ENCODE measurements around the gene DPF1.

Gene DPF1

DNA sequence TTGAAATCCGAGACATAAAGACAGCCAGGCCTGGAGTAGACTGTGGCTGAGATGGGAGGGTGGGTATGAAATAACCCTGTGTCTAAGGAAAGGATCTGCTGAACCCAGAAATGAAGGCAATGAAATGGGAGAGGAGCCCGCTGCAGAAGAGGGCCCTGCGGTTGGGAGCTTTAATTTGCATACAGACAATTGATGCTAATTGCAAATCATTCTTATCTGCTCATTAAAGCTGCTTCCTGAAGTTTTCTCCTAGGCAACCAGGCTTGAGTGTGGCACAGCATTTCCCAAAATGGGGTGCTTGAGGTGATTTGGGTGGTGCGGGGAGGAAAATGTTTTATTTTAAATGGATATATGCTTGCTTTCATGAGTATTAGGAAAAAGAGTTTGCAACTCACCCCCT, 55.4 kb downstream of the DPF1 start:
- Histone ChIP-seq H3K27me3 (ENCODE audit: insufficient read depth, poor library complexity, severe bottlenecking) (no peaks in the 10 kb centered on the region), H3K4me3 (replicated peaks; ENCODE audit: insufficient read depth, low read length) (no peak overlapping the region), H3K27ac (replicated peaks) (no peak overlapping the region)
- TF ChIP-seq SPI1 (IDR thresholded peaks at IDR 0.05; ENCODE audit: borderline replicate concordance, low read depth) (no peak), GABPA (IDR thresholded peaks at IDR 0.05; ENCODE audit: low read depth) (no peak), POLR2AphosphoS5 (IDR thresholded peaks at IDR 0.05; ENCODE audit: low read depth) (no peak)
- TF ChIP-seq, protein P1, sequence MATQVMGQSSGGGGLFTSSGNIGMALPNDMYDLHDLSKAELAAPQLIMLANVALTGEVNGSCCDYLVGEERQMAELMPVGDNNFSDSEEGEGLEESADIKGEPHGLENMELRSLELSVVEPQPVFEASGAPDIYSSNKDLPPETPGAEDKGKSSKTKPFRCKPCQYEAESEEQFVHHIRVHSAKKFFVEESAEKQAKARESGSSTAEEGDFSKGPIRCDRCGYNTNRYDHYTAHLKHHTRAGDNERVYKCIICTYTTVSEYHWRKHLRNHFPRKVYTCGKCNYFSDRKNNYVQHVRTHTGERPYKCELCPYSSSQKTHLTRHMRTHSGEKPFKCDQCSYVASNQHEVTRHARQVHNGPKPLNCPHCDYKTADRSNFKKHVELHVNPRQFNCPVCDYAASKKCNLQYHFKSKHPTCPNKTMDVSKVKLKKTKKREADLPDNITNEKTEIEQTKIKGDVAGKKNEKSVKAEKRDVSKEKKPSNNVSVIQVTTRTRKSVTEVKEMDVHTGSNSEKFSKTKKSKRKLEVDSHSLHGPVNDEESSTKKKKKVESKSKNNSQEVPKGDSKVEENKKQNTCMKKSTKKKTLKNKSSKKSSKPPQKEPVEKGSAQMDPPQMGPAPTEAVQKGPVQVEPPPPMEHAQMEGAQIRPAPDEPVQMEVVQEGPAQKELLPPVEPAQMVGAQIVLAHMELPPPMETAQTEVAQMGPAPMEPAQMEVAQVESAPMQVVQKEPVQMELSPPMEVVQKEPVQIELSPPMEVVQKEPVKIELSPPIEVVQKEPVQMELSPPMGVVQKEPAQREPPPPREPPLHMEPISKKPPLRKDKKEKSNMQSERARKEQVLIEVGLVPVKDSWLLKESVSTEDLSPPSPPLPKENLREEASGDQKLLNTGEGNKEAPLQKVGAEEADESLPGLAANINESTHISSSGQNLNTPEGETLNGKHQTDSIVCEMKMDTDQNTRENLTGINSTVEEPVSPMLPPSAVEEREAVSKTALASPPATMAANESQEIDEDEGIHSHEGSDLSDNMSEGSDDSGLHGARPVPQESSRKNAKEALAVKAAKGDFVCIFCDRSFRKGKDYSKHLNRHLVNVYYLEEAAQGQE (IDR thresholded peaks at IDR 0.05; ENCODE audit: insufficient replicate concordance, low read depth) = no peak
- TF ChIP-seq, protein P2, sequence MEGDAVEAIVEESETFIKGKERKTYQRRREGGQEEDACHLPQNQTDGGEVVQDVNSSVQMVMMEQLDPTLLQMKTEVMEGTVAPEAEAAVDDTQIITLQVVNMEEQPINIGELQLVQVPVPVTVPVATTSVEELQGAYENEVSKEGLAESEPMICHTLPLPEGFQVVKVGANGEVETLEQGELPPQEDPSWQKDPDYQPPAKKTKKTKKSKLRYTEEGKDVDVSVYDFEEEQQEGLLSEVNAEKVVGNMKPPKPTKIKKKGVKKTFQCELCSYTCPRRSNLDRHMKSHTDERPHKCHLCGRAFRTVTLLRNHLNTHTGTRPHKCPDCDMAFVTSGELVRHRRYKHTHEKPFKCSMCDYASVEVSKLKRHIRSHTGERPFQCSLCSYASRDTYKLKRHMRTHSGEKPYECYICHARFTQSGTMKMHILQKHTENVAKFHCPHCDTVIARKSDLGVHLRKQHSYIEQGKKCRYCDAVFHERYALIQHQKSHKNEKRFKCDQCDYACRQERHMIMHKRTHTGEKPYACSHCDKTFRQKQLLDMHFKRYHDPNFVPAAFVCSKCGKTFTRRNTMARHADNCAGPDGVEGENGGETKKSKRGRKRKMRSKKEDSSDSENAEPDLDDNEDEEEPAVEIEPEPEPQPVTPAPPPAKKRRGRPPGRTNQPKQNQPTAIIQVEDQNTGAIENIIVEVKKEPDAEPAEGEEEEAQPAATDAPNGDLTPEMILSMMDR (IDR thresholded peaks at IDR 0.05; ENCODE audit: insufficient read depth, low read length) = no peak
- no peak for DNase-seq (ENCODE audit: low read depth in 1 of 2, low spot score in 1 of 2)

DNA sequence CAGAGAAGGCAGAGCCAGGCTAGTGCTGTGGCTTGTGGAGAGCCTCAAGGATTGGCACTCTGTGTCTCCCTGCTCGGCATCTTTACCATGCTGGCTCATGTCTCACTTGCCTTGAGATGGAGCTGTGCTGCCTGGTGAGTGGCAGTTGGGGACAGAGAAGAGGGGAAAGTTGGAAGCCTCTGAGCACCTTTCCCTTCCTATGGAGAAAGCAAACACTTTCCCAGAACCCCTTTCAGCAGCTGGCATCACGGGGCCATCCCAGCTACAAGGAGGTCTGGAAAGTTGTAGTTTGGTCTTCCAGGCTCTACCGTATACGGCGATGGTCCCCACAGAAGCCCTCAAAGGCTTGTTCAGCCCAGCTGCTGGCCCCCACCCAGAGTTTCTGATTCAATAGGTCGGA, 58.7 kb downstream of the DPF1 start:
- no peak for DNase-seq (ENCODE audit: low read depth in 1 of 2, low spot score in 1 of 2)
- H3K27ac ChIP-seq (replicated peaks) = no peak overlapping the region
- no peak for TF ChIP-seq POLR2AphosphoS5 (IDR thresholded peaks at IDR 0.05; ENCODE audit: low read depth)
- no peak for TF ChIP-seq SPI1 (IDR thresholded peaks at IDR 0.05; ENCODE audit: borderline replicate concordance, low read depth)
- H3K4me3 ChIP-seq (replicated peaks; ENCODE audit: insufficient read depth, low read length) = no peak overlapping the region
- no peaks in the 10 kb centered on the region for H3K27me3 ChIP-seq (ENCODE audit: insufficient read depth, poor library complexity, severe bottlenecking)

DNA sequence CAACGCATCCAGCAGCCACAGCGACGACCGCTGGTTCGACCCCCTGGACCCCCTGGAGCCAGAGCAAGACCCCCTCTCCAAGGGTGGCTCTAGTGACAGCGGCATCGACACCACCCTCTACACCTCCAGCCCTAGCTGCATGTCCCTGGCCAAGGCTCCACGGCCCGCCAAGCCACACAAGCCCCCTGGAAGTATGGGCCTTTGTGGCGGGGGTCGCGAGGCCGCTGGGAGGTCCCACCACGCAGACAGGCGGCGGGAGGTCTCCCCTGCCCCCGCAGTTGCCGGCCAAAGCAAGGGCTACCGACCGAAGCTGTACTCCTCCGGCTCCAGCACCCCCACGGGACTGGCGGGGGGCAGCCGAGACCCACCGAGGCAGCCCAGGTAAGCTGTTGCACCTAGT, 59.5 kb downstream of the DPF1 start:
- TF ChIP-seq, protein P1 (IDR thresholded peaks at IDR 0.05; ENCODE audit: insufficient replicate concordance, low read depth) = no peak
- TF ChIP-seq, protein P2 (IDR thresholded peaks at IDR 0.05; ENCODE audit: insufficient read depth, low read length) = no peak
- TF ChIP-seq SPI1 (IDR thresholded peaks at IDR 0.05; ENCODE audit: borderline replicate concordance, low read depth) (no peak), GABPA (IDR thresholded peaks at IDR 0.05; ENCODE audit: low read depth) (no peak), POLR2AphosphoS5 (IDR thresholded peaks at IDR 0.05; ENCODE audit: low read depth) (no peak)
- Histone ChIP-seq H3K27me3 (ENCODE audit: insufficient read depth, poor library complexity, severe bottlenecking) (no peaks in the 10 kb centered on the region), H3K27ac (replicated peaks) (no peak overlapping the region), H3K4me3 (replicated peaks; ENCODE audit: insufficient read depth, low read length) (no peak overlapping the region)
- no peak for DNase-seq (ENCODE audit: low read depth in 1 of 2, low spot score in 1 of 2)

DNA sequence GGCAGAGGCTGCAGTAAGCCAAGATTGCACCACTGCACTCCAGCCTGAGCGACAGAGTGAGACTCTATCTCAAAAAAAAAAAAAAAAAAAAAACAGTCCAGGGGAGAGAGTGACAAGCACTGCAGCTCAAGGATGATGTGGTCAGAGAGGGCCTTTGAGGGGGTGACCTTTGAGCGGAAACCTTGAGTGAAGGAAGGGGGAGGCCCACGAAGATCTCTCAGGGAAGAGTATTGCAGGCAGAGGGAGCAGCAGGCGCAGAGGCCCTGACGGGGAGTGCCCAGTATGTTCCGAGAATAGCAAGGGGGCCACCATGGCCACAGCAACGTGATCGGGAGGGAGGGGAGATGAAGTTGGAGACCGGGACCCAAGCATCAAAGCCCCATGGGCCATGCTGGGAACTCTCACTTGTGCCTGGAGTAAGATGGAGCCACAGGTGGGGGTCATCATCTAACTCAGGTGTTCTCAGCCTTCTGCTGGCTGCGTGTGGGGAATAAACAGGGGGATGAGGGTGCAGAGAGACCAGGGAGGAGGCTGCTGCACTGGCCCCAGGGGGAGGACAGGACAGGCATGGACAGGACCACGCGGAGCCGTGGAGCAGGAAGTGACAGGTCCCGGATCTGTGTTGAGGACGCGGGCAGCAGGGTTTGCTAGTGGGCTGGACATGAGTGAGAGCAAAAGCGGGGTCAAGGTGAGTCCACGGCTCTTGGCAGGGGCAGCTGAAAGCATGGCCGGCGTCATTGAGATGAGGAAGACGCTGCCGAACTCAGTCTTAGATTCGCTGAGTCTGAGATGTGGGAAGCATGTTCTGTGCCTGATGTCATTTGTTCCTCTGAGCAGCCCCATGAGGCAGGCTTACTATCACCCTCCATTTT, 60.4 kb downstream of the DPF1 start:
- H3K4me3 ChIP-seq (replicated peaks; ENCODE audit: insufficient read depth, low read length) = no peak overlapping the region
- TF ChIP-seq POLR2AphosphoS5 (IDR thresholded peaks at IDR 0.05; ENCODE audit: low read depth) (no peak), SPI1 (IDR thresholded peaks at IDR 0.05; ENCODE audit: borderline replicate concordance, low read depth) (no peak), GABPA (IDR thresholded peaks at IDR 0.05; ENCODE audit: low read depth) (no peak)
- TF ChIP-seq, protein P1 (IDR thresholded peaks at IDR 0.05; ENCODE audit: insufficient replicate concordance, low read depth) = no peak
- TF ChIP-seq, protein P2 (IDR thresholded peaks at IDR 0.05; ENCODE audit: insufficient read depth, low read length) = no peak
- H3K27me3 ChIP-seq (ENCODE audit: insufficient read depth, poor library complexity, severe bottlenecking) = no peaks in the 10 kb centered on the region
- DNase-seq (ENCODE audit: low read depth in 1 of 2, low spot score in 1 of 2) = no peak
- no peak overlapping the region for H3K27ac ChIP-seq (replicated peaks)

Data from HL-60 (cell line).